Cardiac septum (tissue), 1 donor: ENCODE data around the gene TMSB10. TPM values are rescaled to one million over a fixed set of nuclear protein-coding genes. Genes with fewer than 3 reads are reported as not detected.
"Not testable (repeated sequence)": the region's sequence is repeated elsewhere in the genome, so short reads cannot be mapped to it uniquely, and the experiment has no call there.

Experiments used
- DNase-seq: peaks from one replicate; pipeline ENCODE4 v3.0.0-alpha.2; 2020; ENCODE audit warnings: low spot score
- intact Hi-C: fragments of 100-400 bp; cut with DNase I; formaldehyde crosslinking; loops from one replicate; pipeline ENCODE4 v1.14.0; 2022
- long read RNA-seq: library from polyadenylated mRNA; unstranded; transcript quantifications from one replicate; pipeline ENCODE4 v2.0.0, GENCODE V29; 2021
- total RNA-seq: library from RNA; stranded (reverse); fragmentation: NEBNext Ultra II Directional; extraction: Animal tissue kit (Norgen Biotek cat#: 25700); gene quantifications from one replicate; pipeline ENCODE4 v1.2.1, GENCODE V29; 2021
- donor health status: DM: no; HTN: no; CAD: no.

Gene TMSB10
- total RNA-seq, result 452 TPM
- long read RNA-seq, transcript TMSB10-201 (3 exons, 496 nt), result major isoform, 207 of 220 reads
- long read RNA-seq, partial matches to known transcripts, result 13 of 220 reads
- long read RNA-seq, other reads (novel, unspliced or antisense), result 0 of 220 reads

GRCh38 chr2:84905181-84906107, at the start of gene TMSB10:
TMSB10 (plus strand) TSS chr2:84905656.
- intact Hi-C loops, result loop anchor here (2.0 to 5.0 kb wide), 2 partner anchors 23 to 67 kb away; partner anchors contain the start of gene KCMF1
- peak; percentile 96 for DNase-seq

- no peak for DNase-seq
- intact Hi-C loops, result no loop called here
Observed at GRCh38 chr2:84855731-84856130, 49.7 kb upstream of the TMSB10 start.

DNA sequence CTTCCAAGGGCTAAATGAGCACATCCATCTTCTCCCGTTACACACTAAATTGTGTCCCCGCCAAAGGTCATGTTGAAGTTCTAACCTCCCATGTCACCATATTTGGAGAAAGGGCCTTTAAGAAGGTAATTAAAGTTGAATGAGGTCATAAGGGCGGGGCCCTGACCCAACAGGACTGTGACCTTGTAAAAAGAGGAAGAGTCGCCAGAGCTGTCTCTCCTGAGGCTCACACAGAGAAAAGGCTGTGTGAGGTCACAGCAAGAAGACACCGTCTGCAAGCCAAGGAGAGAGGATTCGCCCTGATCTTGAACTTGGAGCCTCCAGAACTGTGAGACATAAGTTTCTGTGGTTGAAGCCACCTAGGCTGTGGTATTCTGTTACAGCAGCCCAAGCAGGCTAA, 48.7 kb upstream of the TMSB10 start:
- DNase-seq, result no peak
- intact Hi-C loops, result no loop called here

DNA sequence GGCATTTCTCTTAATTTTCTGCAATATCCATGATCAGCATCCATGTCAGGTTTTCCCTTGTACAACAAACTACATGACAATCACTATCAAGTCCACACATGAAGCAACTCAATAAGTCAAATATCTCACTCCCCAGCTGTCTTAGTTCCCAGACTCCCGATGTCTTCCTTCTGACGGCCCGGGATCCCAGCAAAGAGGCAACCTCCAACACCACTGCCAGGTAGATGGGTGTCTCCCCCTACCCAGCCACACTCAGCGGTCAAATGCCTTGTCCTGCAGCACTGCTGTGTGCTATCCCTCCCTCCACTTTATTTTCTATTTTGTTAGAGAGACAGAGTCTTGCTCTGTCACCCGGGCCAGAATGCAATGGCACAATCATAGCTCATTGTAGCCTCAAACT, 47.9 kb upstream of the TMSB10 start:
- intact Hi-C loops, result no loop called here
- DNase-seq, result no peak

DNA sequence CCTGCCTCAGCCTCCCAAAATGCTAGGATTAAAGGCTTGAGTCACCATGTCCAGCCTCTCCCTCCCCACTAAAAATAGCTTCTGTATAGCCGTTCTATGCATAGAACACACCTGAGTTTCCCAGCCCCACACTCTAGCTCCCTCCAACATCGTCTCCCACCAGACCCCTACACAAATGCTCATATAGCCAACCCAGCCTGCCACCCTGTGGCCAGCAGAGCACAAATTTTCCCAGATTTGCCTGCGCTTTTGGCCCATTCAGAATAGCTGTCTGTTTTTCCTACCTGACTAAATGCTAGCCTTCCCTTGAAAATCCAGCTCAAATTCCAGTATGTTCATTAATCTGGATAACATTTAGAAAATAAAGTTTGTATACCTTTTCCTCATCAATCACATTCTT, 47.3 kb upstream of the TMSB10 start:
- intact Hi-C loops, result no loop called here
- DNase-seq, result no peak

DNA sequence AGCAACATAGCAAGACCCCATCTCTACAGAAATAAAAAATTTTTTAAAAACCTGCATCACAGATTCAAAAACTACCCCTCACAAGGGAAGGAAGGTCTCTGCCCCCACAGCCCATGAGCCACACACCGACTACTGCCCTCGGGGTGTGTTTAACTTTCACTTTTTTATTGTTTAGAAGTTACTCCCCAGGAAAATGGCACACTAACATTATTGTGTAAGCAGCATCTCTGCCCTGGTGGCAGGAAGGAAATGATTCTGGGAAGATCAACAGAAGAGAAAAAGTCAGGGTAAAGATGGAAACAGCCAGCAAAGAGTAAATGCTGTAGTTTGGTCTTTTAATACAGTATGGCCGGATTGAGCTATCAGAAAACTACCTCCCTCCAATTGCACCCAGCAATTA, 46.5 kb upstream of the TMSB10 start:
- DNase-seq, result no peak
- intact Hi-C loops, result no loop called here

DNA sequence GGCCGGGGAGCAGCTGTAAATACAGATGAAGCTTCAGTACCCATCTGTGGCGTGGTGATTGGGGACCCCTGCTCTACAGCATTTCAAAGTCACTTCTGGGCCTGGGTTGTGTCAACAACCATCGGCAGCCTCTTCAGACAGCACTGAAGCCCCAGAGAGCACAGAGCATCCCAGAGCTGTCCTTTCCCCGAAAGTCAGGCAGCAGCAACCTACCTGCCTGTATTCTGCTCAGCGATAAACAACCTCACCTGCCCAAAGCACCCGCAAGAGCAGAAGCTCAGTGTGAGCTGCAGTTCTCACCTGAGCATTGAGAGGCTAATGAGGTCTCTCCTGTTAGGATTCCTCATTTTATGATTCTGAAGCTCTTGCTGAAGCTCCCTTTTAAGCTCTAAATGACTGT, 43.9 kb upstream of the TMSB10 start:
- intact Hi-C loops, result no loop called here
- DNase-seq, result no peak

DNA sequence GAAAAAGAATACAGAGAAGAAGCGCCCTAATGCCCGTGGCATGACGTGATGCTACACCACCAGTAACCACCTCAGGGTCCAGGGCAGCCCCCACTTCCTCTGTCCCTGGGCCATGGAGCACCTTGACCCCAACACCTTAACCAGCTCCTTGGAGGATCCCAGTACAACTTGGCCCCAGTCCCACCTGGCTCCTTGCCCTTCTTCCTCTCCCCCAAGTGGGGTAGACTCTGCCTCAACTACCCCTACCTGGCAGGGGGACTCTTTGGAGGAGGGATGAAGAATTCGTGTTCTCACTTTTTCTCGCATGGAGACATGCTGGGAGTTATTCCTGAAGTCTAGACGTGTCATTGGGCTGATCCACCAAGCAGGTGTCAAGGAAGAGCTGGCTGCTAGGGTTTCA, 43.5 kb upstream of the TMSB10 start:
- intact Hi-C loops, result no loop called here
- no peak for DNase-seq

GRCh38 chr2:84865181-84865783, 40.2 kb upstream of the TMSB10 start:
- intact Hi-C loops, result no loop called here
- no peak for DNase-seq

- intact Hi-C loops, result no loop called here
Observed at GRCh38 chr2:84866122-84866521, 39.3 kb upstream of the TMSB10 start.

DNA sequence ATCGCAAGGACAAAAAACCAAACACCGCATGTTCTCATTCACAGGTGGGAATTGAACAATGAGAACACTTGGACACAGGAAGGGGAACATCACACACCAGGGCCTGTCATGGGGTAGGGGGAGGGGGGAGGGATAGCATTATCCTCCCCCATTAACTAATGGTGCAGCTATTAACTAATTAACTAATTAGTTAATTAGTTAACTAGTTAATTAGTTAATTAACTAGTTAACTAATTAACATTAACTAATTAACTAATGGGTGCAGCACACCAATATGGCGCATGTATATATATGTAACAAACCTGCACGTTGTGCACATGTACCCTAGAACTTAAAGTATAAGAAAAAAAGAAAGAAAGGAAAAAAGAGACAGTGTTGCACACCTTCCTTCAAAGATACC, 37.1 kb upstream of the TMSB10 start:
- DNase-seq, intact Hi-C loops: not testable (repeated sequence)

More at GRCh38 chr2:84866122-84866521, 39.3 kb upstream of the TMSB10 start:
- DNase-seq, result no peak

DNA sequence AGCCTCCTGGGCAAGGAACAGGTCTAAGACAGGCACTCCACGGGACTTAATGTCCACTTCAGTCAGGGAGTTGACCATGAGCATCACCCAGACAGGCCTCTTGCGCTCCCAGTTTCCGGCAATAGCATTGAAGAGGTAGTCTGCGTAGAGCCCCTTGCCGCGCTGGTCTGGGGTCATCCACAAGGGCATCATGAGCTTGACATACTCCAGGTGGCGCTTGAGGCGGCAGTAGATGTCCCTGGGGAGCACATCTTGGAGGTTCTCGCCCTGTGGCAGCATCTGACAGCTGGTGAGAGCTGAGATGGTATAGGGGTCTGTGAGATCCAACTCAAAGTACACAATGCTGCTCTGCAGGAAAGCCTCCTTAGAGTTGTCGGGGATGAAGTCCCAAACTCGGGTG, 35.1 kb upstream of the TMSB10 start:
- DNase-seq, result no peak
- intact Hi-C loops, result no loop called here

DNA sequence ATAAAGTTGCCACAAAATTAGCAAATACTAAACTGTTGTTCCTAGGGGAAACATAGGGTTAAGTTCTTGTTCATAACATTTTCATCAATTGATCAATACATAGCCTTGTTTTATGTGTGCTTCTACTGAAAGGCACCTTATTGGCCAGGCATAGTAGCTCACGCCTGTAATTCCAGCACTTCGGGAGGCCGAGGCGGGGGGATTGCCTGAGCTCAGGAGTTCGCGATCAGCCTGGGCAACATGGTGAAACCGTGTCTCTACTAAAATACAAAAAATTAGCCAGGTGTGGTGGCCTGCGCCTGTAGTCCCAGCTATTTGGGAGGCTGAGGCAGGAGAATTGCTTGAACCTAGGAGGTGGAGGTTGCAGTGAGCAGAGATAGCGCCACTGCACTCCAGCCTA, 32.8 kb upstream of the TMSB10 start:
- DNase-seq, intact Hi-C loops: not testable (repeated sequence)

GRCh38 chr2:84873350-84873749, 32.1 kb upstream of the TMSB10 start:
- DNase-seq, result no peak
- intact Hi-C loops, result no loop called here

DNA sequence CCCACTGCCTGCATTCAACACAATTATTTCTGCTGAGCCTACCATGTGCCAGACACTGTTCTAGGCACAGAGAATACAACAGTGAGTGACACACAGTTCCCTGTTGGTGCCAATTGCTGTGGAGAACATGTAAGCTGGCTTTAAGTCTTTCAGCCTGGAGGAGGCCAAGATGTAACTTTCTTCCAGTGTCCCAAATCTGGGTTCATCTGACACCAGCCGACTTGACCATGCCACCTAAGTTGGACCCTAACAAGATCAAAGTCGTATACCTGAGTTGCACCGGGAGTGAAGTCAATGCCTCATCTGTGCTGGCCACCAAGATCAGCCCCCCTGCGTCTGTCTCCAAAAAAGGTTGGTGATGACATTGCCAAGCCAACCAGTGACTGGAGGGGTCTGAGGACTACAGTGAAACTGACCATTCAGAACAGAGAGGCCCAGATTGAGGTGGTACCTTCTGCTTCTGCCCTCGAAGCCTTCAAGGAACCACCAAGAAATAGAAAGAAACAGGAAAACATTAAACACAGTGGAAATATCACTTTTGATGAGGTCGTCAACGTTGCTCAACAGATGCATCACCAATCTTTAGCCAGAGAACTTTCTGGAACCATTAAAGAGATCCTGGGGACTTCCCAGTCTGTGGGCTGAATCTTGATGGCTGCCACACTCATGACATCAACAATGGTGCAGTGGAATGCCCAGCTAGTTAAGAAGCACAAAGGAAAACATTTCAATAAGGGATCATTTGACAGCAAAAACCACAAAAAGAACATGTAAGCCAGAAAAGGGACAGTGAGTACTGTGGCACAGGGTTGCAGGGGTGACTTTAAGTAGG, 30.9 kb upstream of the TMSB10 start:
- intact Hi-C loops, result no loop called here
- no peak for DNase-seq

DNA sequence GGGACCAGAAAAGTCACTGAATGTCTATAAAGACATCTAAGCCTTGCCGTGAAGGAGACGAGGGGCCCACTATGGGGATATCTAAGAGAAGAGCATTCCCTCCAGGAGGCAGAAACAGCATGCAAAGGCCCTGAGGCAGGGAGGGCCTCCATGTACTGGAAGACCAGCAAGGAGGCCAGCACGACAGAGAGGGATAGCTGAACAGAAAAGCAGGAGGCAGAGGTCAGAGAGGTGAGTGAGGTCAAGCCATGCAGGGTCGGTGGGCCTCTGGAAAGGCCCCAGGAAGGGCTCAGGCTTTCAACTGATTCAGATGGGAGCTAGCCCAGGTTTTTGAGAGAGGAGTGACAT, 30.3 kb upstream of the TMSB10 start:
- intact Hi-C loops, result no loop called here
- no peak for DNase-seq

DNA sequence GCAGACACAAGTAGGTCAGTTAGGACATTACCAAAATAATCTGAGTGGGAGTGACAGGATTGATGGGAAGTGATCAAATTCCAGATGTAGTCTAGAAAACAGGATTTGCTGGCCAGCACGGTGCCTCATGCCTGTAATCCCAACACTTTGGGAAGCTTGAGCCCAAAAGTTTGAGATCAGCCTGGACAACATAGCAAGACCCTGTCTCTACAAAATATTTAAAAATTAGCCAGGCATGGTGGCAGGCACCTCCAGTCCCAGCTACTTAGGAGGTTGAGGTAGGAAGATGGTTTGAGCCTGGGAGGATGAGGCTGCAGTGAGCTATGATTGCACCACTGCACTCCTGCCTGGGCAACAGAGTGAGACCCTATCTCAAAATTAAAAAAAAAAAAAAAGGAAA, 29.8 kb upstream of the TMSB10 start:
- DNase-seq, intact Hi-C loops: not testable (repeated sequence)

GRCh38 chr2:84876369-84876768, 29.1 kb upstream of the TMSB10 start:
- intact Hi-C loops, result no loop called here
- no peak for DNase-seq

DNA sequence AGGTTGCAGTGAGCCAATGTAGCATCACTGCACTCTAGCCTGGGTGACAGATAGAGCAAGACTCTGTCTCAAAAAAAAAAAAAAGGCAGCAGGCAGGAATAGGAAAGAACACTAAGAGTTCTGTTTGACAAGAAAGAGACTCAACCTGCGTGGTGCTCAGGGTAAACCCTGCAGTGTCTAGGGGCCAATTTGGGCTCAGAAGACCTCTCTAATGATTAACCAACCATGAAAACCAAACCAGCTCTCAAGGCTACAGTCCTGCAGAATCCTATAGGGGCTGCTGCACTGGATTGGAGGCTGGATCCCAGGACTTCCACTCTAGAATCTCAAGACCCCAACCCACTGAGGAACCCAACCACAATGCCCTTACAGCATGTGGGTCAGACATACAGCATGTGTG, 27.0 kb upstream of the TMSB10 start:
- no peak for DNase-seq
- intact Hi-C loops, result no loop called here
